Lower leg skin (tissue), 4 donors: ENCODE data around the gene DENND5A. TPM values are rescaled to one million over a fixed set of nuclear protein-coding genes. Genes with fewer than 3 reads are reported as not detected.

Experiments used
- DNase-seq, 2 donors: peaks; one replicate each; pipeline ENCODE4 v3.0.0-alpha.2; 2019; ENCODE audit warnings: low spot score in 2 of 2
- H3K4me3 ChIP-seq: fragments of 200-600 bp; sonication (generic); 2 replicates; pipeline ENCODE4 v1.5.1; 2017; ENCODE audit warnings: mild to moderate bottlenecking, low read depth; ENCODE audit not compliant: poor library complexity, severe bottlenecking
- POLR2A ChIP-seq, 2 donors: fragments of 450-650 bp; IDR thresholded peaks; one replicate each; pipeline ENCODE4 v1.6.1; 2016 to 2017; ENCODE audit warnings: antibody characterized with exemption in 2 of 2, mild to moderate bottlenecking in 1 of 2, moderate library complexity in 1 of 2
- WGBS, 2 donors: methylation state at CpG; one replicate each; pipeline ENCODE4 v1.1.5; 2018; 5-methylcytosine and 5-hydroxymethylcytosine counted together
- intact Hi-C: fragments of 100-400 bp; cut with DNase I; formaldehyde crosslinking; loops from one replicate; pipeline ENCODE4 v1.15.0; 2023; ENCODE audit warnings: low total_unique reads
- total RNA-seq, 4 donors: library from RNA; depleted of rRNA; stranded (reverse); fragments of >200 nt; gene quantifications; one replicate each; pipeline ENCODE4 v1.1.0, GENCODE V29; 2016
- TF ChIP-seq, protein P1 (sequence below), 3 donors: fragments of 450-650 bp; IDR thresholded peaks; one replicate each; pipeline ENCODE4 v1.5.1; 2016; ENCODE audit warnings: antibody characterized with exemption in 3 of 3, mild to moderate bottlenecking in 3 of 3, moderate library complexity in 2 of 3

Gene DENND5A
- total RNA-seq, 4 donors from 2014 or later: 21.2 to 34.1 (median 28.7) TPM

DNA sequence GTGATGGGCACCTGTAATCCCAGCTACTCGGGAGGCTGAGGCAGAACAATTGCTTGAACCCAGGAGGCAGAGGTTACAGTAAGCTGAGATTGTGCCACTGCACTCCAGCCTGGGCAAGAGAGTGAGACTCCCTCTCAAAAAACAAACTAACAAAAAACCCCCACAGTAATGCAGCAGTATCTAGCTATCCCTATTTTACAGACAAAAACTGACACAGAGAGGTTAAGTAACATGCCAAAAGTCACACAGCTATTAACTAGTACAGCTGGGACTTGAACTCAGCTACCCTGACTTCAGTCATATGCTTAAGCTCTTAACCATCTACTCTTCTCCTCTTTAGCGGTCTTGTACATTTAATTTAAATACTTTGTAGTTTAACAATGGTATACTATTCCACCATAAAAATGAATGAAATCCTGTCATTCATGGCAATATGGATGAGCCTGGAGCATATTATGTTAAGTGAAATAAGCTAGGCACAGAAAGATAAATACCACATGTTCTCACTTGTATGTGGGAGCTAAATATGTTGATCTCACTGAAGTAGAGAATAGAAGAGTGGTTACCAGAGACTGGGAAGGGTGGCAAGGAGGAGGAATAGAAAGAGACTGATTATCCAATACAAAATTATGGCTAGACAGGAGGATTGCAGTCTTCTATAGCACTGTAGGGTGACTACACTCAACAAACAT lies 82.8 kb downstream of the DENND5A start:
- intact Hi-C loops: no loop called here
- TF ChIP-seq, protein P1, sequence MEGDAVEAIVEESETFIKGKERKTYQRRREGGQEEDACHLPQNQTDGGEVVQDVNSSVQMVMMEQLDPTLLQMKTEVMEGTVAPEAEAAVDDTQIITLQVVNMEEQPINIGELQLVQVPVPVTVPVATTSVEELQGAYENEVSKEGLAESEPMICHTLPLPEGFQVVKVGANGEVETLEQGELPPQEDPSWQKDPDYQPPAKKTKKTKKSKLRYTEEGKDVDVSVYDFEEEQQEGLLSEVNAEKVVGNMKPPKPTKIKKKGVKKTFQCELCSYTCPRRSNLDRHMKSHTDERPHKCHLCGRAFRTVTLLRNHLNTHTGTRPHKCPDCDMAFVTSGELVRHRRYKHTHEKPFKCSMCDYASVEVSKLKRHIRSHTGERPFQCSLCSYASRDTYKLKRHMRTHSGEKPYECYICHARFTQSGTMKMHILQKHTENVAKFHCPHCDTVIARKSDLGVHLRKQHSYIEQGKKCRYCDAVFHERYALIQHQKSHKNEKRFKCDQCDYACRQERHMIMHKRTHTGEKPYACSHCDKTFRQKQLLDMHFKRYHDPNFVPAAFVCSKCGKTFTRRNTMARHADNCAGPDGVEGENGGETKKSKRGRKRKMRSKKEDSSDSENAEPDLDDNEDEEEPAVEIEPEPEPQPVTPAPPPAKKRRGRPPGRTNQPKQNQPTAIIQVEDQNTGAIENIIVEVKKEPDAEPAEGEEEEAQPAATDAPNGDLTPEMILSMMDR (IDR thresholded peaks at IDR 0.05): no peak
- TF ChIP-seq POLR2A (IDR thresholded peaks at IDR 0.05): no peak
- no peak overlapping the region for H3K4me3 ChIP-seq
- no peak for DNase-seq
- WGBS, 2 donors: 81 to 94% methylated on average over 2 of the region's 2 CpGs

DNA sequence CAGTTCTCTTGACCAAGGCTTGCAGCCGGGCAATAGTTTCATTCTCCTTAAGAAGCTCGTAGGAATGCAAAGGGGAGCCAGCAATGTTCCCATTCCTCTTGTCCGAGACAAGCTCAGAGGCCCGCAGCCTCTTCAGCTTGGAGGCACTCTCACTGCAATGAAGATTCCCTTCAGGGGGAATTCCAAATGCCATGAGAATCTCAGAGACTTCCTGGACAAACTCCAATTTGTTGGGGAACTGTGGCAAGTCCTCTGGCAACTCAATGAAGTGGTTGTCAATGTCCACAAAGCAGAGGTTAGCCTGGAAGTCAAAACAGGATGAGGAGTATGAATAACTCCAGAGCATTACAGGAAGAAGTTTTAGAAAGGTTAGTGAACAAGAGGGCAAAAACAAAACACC lies 84.4 kb downstream of the DENND5A start:
- TF ChIP-seq, protein P1 (IDR thresholded peaks at IDR 0.05): no peak
- TF ChIP-seq POLR2A (IDR thresholded peaks at IDR 0.05): no peak
- intact Hi-C loops: no loop called here

DNA sequence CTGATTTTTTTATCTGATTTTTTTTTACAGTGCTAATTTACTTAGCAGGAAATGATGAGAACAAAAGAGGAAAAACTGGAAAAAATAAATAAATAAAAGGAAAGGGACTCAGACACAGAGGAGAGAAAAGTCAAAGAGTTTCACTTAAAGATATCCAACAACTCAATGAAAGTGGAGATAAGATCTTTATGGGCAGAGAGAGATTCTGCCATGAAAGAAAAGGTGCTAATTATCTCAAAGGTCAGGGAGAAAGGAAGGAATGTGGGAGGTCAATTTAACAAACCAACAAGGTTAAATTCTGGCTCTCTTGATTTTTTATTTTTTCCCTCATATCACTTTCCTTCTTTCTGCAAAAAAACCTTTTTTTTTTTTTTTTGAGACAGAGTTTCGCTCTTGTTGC lies 86.0 kb downstream of the DENND5A start:
- WGBS, 2 donors: 95% methylated on average over 1 of the region's 1 CpG
- intact Hi-C loops: no loop called here
- TF ChIP-seq, protein P1 (IDR thresholded peaks at IDR 0.05): no peak
- no peak for TF ChIP-seq POLR2A (IDR thresholded peaks at IDR 0.05)

More for the DNA sequence above, 84.4 kb downstream of the DENND5A start:
- 69 to 75% methylated on average over 4 of the region's 4 CpGs for WGBS, 2 donors
- H3K4me3 ChIP-seq: no peak overlapping the region
- DNase-seq: no peak

DNA sequence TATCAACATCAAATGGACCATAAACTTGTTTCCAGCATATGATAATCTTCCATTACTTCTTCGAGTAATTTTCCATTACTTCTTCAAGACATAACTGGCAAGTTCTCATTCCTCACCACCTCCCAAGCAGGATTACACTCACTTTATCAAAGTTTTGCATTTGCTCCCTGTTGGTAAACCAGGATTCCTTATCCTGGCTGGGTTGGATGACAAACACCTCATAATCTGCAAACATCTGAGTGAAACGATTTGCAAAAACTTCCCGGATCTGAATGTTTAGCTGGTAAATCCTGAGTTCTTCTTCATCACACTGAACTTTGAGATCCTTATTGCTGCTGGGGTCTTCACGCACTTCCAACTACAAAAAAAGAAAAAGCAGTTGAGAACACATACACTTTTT lies 86.4 kb downstream of the DENND5A start:
- intact Hi-C loops: no loop called here
- WGBS, 2 donors: 87 to 90% methylated on average over 4 of the region's 4 CpGs
- DNase-seq: no peak
- no peak overlapping the region for H3K4me3 ChIP-seq
- TF ChIP-seq, protein P1 (IDR thresholded peaks at IDR 0.05): no peak
- TF ChIP-seq POLR2A (IDR thresholded peaks at IDR 0.05): no peak

More for the DNA sequence above, 86.0 kb downstream of the DENND5A start:
- no peak overlapping the region for H3K4me3 ChIP-seq
- no peak for DNase-seq

DNA sequence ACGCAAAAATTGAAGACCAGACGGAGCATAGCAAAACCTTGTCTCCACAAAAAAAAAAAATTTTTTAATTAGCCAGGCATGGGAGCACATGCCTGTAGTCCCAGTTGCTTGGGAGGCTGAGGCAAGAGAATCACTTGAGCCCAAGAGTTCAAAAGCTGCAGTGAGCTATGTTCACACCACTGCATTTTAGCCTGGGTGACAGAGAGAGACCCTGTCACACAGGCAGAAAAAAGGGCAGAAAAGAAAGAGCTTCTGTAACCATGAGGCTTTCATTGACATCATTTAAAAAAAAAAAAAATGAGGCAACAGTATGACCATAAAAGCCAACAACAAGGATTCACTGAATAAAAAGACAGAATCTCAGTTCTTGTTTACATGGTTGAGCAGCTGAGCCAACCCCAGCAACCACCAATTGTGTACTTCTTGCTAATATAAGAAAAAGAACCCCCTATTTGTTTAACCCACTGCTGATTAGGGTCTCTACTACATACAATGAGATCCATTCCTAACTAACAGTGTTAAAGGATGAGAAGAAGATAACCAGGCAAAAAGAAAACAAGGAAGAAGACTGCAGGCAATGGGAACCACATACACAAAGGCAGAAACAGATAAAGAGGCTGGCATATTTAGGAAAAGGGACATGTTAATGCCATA lies 87.6 kb downstream of the DENND5A start:
- TF ChIP-seq, protein P1 (IDR thresholded peaks at IDR 0.05): no peak
- TF ChIP-seq POLR2A (IDR thresholded peaks at IDR 0.05): no peak
- intact Hi-C loops: no loop called here
- WGBS, 2 donors: 98% methylated on average over 2 of the region's 2 CpGs
- H3K4me3 ChIP-seq: no peak overlapping the region
- DNase-seq: no peak
